Measurements from ENCODE around the gene CLK2. TPM values are rescaled to one million over a fixed set of nuclear protein-coding genes. Genes with fewer than 3 reads are reported as not detected.

The CLK2 gene
- total and polyA plus RNA-seq, 4 donors, result 8.3 to 28.2 (median 14.8) TPM

DNA sequence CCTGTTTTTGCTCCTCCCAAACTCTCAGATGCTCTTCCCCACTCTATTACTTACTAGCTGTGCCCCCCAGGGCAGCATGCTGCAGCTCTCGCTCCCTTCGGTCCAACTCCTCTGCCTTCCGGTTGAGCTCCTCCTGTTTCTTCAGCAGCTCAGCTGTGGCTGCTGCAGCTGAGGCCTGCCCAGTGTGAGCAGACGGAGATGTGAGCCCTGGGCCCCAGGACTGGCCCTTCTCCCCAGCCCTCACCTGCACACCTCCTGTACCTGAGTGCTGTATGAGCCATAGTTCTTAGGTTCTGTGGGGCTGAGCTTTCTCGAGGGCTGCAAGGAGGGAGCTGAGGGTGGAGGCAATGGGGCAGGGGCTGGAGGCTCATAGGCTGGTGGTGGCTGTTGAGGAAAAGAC is 13.0 kb downstream of the CLK2 start:
- WGBS, result 97% methylated on average over 5 of the region's 5 CpGs
- peaks cover 0 to 32% (median 22%) of the 10 kb centered on the region in 4 donors for H3K36me3 ChIP-seq (ENCODE audit: control insufficient read depth in 4 of 4, insufficient read depth in 3 of 4, low read depth in 1 of 4, low read length in 3 of 4)
- no peak overlapping the region for H3K4me3 ChIP-seq (ENCODE audit: low read depth in 1 of 3, low read length in 3 of 3)
- no peaks in the 10 kb centered on the region for H3K9me3 ChIP-seq (ENCODE audit: control insufficient read depth in 4 of 4, low read length in 3 of 4)
- no peak overlapping the region for H3K27ac ChIP-seq (ENCODE audit: low read depth in 1 of 2, low read length in 2 of 2)
- TF ChIP-seq RAD21 (IDR thresholded peaks at IDR 0.05) (no peak), HNF4A (conservative IDR thresholded peaks at IDR 0.05) (no peak)
- TF ChIP-seq, protein P1, sequence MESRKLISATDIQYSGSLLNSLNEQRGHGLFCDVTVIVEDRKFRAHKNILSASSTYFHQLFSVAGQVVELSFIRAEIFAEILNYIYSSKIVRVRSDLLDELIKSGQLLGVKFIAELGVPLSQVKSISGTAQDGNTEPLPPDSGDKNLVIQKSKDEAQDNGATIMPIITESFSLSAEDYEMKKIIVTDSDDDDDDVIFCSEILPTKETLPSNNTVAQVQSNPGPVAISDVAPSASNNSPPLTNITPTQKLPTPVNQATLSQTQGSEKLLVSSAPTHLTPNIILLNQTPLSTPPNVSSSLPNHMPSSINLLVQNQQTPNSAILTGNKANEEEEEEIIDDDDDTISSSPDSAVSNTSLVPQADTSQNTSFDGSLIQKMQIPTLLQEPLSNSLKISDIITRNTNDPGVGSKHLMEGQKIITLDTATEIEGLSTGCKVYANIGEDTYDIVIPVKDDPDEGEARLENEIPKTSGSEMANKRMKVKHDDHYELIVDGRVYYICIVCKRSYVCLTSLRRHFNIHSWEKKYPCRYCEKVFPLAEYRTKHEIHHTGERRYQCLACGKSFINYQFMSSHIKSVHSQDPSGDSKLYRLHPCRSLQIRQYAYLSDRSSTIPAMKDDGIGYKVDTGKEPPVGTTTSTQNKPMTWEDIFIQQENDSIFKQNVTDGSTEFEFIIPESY (IDR thresholded peaks at IDR 0.05), result no peak
- TF ChIP-seq, protein P2, sequence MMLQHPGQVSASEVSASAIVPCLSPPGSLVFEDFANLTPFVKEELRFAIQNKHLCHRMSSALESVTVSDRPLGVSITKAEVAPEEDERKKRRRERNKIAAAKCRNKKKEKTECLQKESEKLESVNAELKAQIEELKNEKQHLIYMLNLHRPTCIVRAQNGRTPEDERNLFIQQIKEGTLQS (IDR thresholded peaks at IDR 0.05), result no peak
- H3K4me1 ChIP-seq (ENCODE audit: control insufficient read depth in 4 of 4, insufficient read depth in 4 of 4, low read length in 3 of 4), result peaks cover 2 to 34% (median 24%) of the 10 kb centered on the region in 4 donors
- no peaks in the 10 kb centered on the region for H3K27me3 ChIP-seq (ENCODE audit: control insufficient read depth in 4 of 4, insufficient read depth in 4 of 4, low read length in 3 of 4)
- DNase-seq (ENCODE audit: low spot score), result no peak
- H3K9ac ChIP-seq (ENCODE audit: low read depth in 1 of 2, low read length in 2 of 2), result no peak overlapping the region

DNA sequence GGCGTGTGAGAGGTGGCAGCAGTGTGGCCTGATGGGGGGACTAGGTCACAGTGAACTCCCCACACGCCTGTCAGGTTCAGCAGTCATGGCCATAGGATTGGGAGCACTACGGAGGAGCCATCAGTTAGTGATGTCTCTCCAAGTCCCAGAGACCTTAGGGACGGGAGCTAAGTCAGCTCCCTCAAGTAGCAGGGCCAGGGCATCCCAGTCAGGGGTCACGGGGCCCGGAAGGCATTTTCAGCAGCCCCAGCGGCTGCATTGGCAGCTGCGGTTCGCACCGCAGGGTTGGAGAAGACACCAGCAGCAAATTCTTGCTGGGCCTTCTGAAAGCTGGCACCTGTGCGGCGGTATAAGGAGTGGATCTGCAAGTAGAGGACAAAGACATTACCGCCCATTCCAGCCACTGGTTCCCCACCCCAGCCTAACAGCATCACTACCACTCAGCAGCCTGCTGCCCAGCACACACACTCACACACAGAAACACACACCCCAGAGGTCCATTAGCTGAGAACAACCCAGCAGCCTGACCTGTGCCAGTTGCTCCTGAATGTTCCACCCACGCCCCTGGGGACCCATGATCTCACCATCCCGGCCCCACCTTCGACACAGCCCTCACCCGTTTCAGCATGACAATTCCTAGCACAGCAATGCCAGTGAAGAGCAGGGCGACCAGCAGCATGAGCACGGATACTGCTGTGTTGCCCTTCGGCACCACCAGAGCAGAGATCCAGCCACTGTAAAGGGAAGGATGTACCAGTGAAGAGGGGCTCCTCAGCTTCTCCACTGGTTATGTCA is 17.0 kb downstream of the CLK2 start:
- TF ChIP-seq NR2F2 (IDR thresholded peaks at IDR 0.05) (peak; percentile 6), HNF4G (IDR thresholded peaks at IDR 0.05) (no peak)
- TF ChIP-seq, protein P1 (IDR thresholded peaks at IDR 0.05), result no peak
- Histone ChIP-seq H3K27me3 (ENCODE audit: control insufficient read depth in 4 of 4, insufficient read depth in 4 of 4, low read length in 3 of 4) (no peaks in the 10 kb centered on the region), H3K36me3 (ENCODE audit: control insufficient read depth in 4 of 4, insufficient read depth in 3 of 4, low read depth in 1 of 4, low read length in 3 of 4) (peaks cover 0 to 13% (median 5%) of the 10 kb centered on the region in 4 donors), H3K27ac (ENCODE audit: low read depth in 1 of 2, low read length in 2 of 2) (peak overlapping the region; percentile 82), H3K4me1 (ENCODE audit: control insufficient read depth in 4 of 4, insufficient read depth in 4 of 4, low read length in 3 of 4) (peaks cover 2 to 35% (median 24%) of the 10 kb centered on the region in 4 donors), H3K4me3 (ENCODE audit: low read depth in 1 of 3, low read length in 3 of 3) (peak overlapping the region in 2 of 3 donors; percentile 65 to 84), H3K9me3 (ENCODE audit: control insufficient read depth in 4 of 4, low read length in 3 of 4) (no peaks in the 10 kb centered on the region), H3K9ac (ENCODE audit: low read depth in 1 of 2, low read length in 2 of 2) (no peak overlapping the region)
- DNase-seq (ENCODE audit: low spot score), result no peak
- WGBS, result 86% methylated on average over 20 of the region's 20 CpGs

DNA sequence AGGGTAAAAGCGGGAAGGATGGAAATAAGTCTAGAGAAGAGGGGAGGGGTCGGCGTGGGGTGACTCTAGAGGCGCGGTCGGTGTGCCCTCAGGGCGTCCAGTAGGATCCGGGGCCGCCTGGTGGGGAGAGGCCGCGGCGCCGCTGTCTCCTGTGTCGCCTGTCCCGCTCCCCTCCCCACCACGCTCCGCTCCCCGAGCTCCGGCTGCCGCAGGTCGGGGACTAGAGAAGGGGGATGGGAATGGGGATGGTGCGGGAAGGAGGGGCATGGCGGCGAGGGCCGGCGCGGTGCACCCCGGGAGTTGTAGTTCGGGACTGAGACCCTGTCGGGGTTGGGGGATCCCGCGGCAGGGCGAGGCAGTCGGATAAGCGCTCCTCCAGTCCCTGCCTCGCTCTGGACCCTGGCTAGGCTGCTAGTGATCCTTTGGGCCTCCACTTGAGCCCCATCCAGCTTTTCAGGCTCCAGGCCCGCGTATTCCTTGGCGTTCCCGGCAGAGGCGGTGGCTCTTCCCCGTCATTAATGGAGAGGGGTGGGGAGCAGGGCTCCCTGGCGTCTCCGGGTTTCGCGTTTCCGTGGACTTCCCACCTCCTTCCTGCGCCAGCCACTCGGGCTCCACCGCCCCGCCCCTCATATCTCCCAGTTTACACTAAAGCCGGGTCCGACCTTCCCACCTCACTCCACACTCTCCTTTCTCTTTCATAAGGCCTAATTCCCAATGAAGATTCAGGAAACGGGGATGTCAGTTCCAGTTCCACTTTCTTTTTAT is 17.9 kb downstream of the CLK2 start, which contains the start of gene ENTREP3:
Gene ENTREP3, minus strand, starts transcription at position 241 of the 765 bp plus-strand sequence. CDS start 606 bp downstream, outside the sequence.
- H3K4me3 ChIP-seq (ENCODE audit: low read depth in 1 of 3, low read length in 3 of 3), result peak within 1 kb of the TSS; percentile 64 to 84 (median 65)
- H3K9me3 ChIP-seq (ENCODE audit: control insufficient read depth in 4 of 4, low read length in 3 of 4), result no peaks in the 10 kb centered on the region
- peaks cover 0 to 13% (median 5%) of the 10 kb centered on the region in 4 donors for H3K36me3 ChIP-seq (ENCODE audit: control insufficient read depth in 4 of 4, insufficient read depth in 3 of 4, low read depth in 1 of 4, low read length in 3 of 4)
- no peak for TF ChIP-seq TAF1 (conservative IDR thresholded peaks at IDR 0.05)
- TF ChIP-seq YY1 (IDR thresholded peaks at IDR 0.05), result peak; percentile 92
- TF ChIP-seq, protein P3, sequence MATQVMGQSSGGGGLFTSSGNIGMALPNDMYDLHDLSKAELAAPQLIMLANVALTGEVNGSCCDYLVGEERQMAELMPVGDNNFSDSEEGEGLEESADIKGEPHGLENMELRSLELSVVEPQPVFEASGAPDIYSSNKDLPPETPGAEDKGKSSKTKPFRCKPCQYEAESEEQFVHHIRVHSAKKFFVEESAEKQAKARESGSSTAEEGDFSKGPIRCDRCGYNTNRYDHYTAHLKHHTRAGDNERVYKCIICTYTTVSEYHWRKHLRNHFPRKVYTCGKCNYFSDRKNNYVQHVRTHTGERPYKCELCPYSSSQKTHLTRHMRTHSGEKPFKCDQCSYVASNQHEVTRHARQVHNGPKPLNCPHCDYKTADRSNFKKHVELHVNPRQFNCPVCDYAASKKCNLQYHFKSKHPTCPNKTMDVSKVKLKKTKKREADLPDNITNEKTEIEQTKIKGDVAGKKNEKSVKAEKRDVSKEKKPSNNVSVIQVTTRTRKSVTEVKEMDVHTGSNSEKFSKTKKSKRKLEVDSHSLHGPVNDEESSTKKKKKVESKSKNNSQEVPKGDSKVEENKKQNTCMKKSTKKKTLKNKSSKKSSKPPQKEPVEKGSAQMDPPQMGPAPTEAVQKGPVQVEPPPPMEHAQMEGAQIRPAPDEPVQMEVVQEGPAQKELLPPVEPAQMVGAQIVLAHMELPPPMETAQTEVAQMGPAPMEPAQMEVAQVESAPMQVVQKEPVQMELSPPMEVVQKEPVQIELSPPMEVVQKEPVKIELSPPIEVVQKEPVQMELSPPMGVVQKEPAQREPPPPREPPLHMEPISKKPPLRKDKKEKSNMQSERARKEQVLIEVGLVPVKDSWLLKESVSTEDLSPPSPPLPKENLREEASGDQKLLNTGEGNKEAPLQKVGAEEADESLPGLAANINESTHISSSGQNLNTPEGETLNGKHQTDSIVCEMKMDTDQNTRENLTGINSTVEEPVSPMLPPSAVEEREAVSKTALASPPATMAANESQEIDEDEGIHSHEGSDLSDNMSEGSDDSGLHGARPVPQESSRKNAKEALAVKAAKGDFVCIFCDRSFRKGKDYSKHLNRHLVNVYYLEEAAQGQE (IDR thresholded peaks at IDR 0.05), result peak; percentile 21
- TF ChIP-seq NR2F2 (IDR thresholded peaks at IDR 0.05), result peak; percentile 40
- peak in 1 of 2 donors; percentile 58 for TF ChIP-seq GABPA (IDR thresholded peaks at IDR 0.05 in 1 of 2, conservative IDR thresholded peaks at IDR 0.05 in 1 of 2)
- peak within 1 kb of the TSS; percentile 82 for H3K27ac ChIP-seq (ENCODE audit: low read depth in 1 of 2, low read length in 2 of 2)
- H3K9ac ChIP-seq (ENCODE audit: low read depth in 1 of 2, low read length in 2 of 2), result peak within 1 kb of the TSS in 1 of 2 donors; percentile 36
- DNase-seq (ENCODE audit: low spot score), result peak; percentile 87
- 3% methylated on average over 54 of the region's 54 CpGs for WGBS
- no peaks in the 10 kb centered on the region for H3K27me3 ChIP-seq (ENCODE audit: control insufficient read depth in 4 of 4, insufficient read depth in 4 of 4, low read length in 3 of 4)
- H3K4me1 ChIP-seq (ENCODE audit: control insufficient read depth in 4 of 4, insufficient read depth in 4 of 4, low read length in 3 of 4), result peaks cover 2 to 34% (median 23%) of the 10 kb centered on the region in 4 donors
